ENCODE measurements around the gene LY86. TPM values are rescaled to one million over a fixed set of nuclear protein-coding genes. Genes with fewer than 3 reads are reported as not detected.

Gene LY86
- total and polyA plus RNA-seq, 9 donors = 1.3 to 13.8 (median 2.3) TPM

GRCh38 chr6:6592826-6593475 lies 4.4 kb downstream of the LY86 start:
- Histone ChIP-seq H3K9me3 (no peaks in the 10 kb centered on the region), H3K27ac (no peak overlapping the region), H3K4me1 (ENCODE audit: insufficient read depth) (no peaks in the 10 kb centered on the region), H3K36me3 (no peaks in the 10 kb centered on the region), H3K4me3 (no peak overlapping the region), H3K27me3 (no peaks in the 10 kb centered on the region)
- TF ChIP-seq POLR2A (IDR thresholded peaks at IDR 0.05) (no peak), CTCF (IDR thresholded peaks at IDR 0.05) (no peak), EP300 (IDR thresholded peaks at IDR 0.05) (no peak)
- intact Hi-C loops (cut with DNase I) = no loop called here
- 61 to 75% (median 73%) methylated on average over 1 of the region's 1 CpG for WGBS, 3 donors
- DNase-seq = no peak

- no peaks in the 10 kb centered on the region for H3K4me1 ChIP-seq (ENCODE audit: insufficient read depth)
- no peak for DNase-seq
- WGBS, 3 donors = 55 to 64% (median 58%) methylated on average over 5 of the region's 5 CpGs
- no peaks in the 10 kb centered on the region for H3K27me3 ChIP-seq
- no peak overlapping the region for H3K27ac ChIP-seq
- intact Hi-C loops (cut with DNase I) = no loop called here
- TF ChIP-seq CTCF (IDR thresholded peaks at IDR 0.05) = no peak
- no peak overlapping the region for H3K4me3 ChIP-seq
- no peaks in the 10 kb centered on the region for H3K36me3 ChIP-seq
- no peaks in the 10 kb centered on the region for H3K9me3 ChIP-seq
Measured at GRCh38 chr6:6593867-6594468, 5.4 kb downstream of the LY86 start.

GRCh38 chr6:6595025-6595424 lies 6.5 kb downstream of the LY86 start:
- Histone ChIP-seq H3K27me3 (no peaks in the 10 kb centered on the region), H3K36me3 (no peaks in the 10 kb centered on the region), H3K4me1 (ENCODE audit: insufficient read depth) (no peaks in the 10 kb centered on the region), H3K9me3 (no peaks in the 10 kb centered on the region), H3K4me3 (no peak overlapping the region), H3K27ac (no peak overlapping the region)
- DNase-seq = no peak
- intact Hi-C loops (cut with DNase I) = no loop called here
- TF ChIP-seq CTCF (IDR thresholded peaks at IDR 0.05) (no peak), EP300 (IDR thresholded peaks at IDR 0.05) (no peak)
- 92 to 95% (median 95%) methylated on average over 3 of the region's 3 CpGs for WGBS, 3 donors

- Histone ChIP-seq H3K27me3 (no peaks in the 10 kb centered on the region), H3K4me1 (ENCODE audit: insufficient read depth) (no peaks in the 10 kb centered on the region), H3K9me3 (no peaks in the 10 kb centered on the region), H3K27ac (no peak overlapping the region), H3K4me3 (no peak overlapping the region), H3K36me3 (no peaks in the 10 kb centered on the region)
- 67 to 73% (median 70%) methylated on average over 3 of the region's 3 CpGs for WGBS, 3 donors
- intact Hi-C loops (cut with DNase I) = no loop called here
- TF ChIP-seq CTCF (IDR thresholded peaks at IDR 0.05) (no peak), EP300 (IDR thresholded peaks at IDR 0.05) (no peak)
- no peak for DNase-seq
Measured at GRCh38 chr6:6595952-6596351, 7.4 kb downstream of the LY86 start.
